Retina (tissue), 1 donor: ENCODE results near the gene NCOA3.
A peak's percentile ranks its signal among the peaks of the same experiment; 100 is the strongest.

Source experiments
- DNase-seq: peaks from one replicate; pipeline ENCODE4 v3.0.0-alpha.2; 2016

NCOA3 gene

GRCh38 chr20:47669489-47669888 lies 167.8 kb downstream of the NCOA3 start:
- no peak for DNase-seq

GRCh38 chr20:47669927-47670890 lies 168.5 kb downstream of the NCOA3 start:
- no peak for DNase-seq

GRCh38 chr20:47670913-47671312 lies 169.2 kb downstream of the NCOA3 start:
- no peak for DNase-seq

DNA sequence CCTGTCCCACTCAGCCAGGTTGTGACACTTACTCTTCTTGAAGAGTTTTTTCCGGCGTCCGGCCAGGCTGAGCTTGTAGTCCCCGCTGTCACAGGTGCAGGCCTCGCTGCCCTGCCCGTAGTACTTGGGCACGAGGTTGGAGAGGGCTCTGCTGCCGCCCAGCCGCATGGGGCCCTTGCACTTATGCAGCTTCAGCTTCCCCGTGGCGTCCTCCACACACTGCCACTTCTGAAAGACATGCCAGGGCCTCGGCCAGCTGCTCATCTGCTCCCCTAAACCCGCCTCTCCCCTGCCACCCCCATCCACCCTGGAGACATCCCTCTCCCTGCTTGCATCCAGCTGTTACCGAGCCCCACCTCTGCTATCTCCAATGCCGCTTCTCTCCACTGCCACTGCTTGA lies 170.5 kb downstream of the NCOA3 start:
- DNase-seq: no peak

DNA sequence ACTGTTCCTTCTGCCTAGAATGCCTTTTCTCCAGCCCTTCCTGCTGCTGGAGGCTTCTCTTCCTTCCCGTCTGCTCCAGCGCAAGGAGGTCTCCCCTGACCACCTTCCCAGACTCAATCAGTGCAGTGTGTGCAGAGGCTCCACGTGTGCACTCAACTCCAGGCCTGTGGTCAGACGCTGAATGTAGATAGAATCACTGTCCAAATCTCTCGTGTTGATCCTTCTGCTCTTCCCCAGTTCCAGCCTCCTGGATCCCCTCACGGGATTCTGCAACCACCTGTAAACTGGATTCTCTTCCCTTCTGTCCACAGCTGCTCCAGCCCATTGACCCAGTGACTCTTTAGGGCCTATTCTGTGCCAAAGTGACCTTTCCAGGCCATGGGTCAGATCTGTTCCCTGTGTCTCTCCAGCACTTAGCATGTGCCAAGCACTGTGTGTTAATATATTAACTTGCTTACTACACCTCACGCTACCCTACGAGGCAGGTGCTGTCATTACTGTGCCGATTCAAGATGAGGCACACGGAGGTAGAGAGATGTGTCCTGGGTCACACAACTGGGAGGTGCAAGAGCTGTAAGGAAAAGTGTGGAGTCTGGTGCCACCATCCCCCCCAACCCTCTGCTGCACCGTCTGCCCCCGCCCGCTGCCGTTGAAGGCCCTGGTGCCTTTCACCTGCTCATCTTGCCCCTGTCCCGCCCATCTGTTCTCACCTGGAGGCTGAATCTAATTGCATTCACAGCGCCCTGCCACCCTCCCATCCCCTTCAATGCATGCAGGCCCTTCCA lies 171.4 kb downstream of the NCOA3 start:
- DNase-seq: no peak

DNA sequence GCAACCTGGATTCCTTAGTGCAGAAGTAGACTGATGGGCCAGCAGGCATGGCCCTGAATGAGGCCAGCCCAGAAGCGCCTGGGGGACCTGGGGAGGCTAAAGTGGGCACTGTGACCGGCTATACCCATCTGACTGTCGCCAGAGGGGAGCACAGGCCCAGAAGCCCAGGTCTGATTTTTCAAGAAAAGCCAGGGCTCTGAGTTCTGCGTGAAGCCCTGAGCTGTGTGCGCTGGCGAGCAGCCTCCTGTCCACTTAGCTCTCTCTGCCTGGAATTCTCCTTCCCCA lies 171.9 kb downstream of the NCOA3 start:
- DNase-seq: no peak

DNA sequence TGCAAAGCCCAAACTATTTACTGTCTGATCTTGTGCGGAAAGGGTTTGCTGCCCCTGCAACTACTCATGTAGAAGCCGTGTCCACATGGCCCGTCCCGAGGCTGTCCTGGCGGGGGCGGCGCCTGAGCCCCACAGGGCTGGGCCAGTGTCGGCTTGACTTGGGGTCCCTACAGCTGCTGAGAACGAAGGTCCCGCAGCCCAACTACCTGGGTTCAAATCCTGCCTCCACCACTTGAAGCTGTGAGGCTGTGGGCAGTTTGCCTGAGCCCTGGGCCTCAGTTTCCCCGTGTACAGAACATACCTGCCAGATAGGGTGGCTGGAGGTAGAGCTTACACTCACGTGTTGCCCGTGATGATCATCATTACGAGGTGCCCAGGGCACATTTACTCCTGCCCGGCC lies 172.5 kb downstream of the NCOA3 start:
- no peak for DNase-seq

DNA sequence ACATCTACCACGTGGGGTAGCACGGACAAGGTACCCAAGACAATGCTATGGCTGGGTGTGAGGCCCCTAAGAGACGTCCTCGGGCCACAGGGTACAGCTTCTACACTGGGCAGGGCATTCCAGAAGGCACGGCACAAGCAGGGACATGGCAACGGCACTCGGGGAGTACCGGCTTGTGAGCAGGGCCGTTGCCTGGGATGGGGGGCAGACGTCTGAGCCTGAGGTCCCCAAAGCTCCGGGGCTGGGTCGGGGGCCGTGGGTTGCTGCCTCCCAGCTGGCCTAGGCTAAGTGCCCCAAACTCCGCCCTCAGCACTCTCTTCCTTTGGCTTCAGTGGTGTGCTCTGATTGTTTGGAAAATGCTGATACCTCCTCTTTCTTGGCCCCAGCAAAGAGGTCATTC lies 173.0 kb downstream of the NCOA3 start:
- no peak for DNase-seq

DNA sequence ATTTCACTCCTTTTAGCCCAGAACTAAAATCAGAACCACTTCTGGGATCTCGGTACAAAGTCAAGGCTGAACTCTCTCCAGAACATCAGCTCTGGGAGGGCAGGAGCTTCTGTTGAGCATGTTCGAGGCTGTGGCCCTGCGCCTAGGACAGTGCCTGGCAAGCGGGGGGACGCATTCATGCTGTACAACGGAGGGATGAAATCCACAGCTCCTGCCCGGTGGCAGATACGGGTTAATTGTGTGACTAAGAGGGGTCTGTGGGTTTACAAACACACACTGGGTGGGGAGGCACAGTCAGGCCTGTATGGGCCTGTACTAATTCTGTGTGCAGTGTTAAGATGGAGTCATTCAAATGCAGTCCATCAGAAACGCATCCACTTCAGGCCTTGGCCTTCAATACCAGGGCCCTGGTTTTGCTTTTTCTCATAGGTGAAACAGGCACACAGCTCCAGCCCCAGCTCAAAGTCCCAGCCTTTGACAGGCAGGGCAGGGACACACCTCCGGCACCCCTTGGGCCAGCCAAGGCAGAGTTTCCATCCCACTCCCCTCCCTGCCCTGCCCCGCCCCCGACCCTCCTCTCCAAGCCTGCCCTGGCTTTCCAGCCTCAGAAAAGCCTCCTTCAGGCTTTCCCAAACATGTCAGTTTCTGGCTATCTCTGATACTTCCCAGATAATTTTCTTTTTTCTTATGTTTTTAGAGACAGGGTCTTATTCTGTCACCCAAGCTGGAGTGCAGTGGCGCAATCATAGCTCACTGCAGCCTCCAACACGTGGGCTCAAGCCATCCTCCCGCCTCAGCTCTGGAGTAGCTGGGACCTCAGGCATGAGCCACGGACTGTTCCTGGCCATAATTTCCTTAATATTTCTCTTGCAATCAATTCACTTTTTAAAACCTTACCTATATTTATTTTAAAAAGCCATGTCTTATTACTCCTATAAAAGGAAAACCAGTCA lies 173.8 kb downstream of the NCOA3 start:
- no peak for DNase-seq

DNA sequence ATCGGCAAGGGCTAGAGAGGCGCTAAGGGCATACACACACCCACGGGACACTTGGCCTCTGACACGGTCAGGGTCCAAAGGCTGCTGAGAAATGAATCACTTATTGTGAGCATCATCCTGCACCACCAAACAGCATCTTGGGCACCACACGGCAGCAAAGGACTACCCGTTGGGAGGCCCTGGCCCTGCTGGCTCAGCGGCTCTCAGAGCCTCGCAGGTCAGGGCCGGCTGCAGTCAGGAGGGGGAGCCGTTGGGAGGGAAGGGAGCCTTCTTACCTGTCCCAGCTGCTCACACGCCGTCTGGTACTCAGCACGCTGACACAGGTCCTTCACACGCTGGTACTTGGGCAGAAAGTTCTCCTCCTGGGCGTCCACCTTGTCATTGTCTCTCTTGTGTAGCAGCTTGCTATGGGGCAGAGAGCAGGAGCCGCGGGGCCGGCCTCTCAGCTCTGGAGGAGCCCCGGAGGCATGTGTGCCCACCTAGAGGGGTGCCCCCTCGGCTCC lies 174.6 kb downstream of the NCOA3 start:
- DNase-seq: no peak

DNA sequence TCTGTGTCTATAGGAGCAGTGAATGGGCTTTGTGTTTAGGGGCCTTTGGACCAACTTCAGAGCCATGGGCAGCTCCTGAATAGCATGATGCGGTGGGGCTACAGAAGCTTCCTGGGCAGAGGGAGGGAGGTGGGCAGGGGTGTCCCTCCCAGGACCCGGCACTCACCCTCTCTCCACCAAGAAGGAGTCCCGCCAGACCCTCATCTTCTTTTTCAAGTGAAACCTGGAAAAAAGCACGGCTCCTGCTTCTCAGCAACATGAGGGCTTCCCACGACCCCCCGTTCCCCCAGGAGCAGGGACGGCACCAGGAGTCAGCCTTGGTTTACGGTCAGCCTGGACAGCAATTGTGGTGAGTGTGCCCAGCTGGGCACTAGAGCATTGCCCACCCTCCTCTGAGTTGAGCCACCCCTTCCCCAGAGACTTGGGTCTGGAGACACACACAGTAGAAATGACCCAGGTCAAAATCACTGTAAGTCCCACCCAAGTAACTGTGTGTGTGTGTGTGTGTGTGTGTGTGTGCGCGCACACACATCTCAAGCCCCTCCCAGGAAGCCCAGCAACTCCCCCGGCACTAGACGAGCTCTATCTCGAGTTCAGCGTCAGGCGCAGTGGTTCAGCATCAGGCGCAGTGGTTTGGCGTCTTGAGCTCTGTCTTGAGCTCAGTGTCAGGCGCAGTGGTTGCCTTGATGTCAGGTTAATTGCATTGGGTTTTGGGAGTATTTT lies 175.4 kb downstream of the NCOA3 start:
- DNase-seq: no peak

- DNase-seq: peak; percentile 75
These were observed 176.2 kb downstream of the NCOA3 start for GRCh38 chr20:47677635-47678453.

DNA sequence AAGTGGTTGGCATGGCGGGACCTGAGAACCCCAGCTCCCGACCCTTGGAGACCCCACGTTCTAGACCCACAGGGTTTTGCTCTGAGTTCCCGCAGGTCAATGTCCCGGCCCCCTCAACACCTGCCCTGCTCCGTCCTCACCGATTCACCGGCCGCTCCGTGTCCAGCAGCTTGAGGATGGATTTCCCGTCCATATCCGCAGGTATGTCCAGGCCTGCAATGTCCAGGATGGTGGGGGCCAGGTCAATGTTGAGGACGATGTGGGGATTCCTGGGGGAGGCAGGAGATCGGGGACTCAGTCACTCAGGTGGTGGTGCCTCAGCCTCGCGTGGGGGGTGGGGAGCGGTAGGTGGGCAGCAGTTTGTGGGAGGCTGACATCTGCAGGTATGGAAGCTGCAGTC lies 176.8 kb downstream of the NCOA3 start:
- DNase-seq: no peak

DNA sequence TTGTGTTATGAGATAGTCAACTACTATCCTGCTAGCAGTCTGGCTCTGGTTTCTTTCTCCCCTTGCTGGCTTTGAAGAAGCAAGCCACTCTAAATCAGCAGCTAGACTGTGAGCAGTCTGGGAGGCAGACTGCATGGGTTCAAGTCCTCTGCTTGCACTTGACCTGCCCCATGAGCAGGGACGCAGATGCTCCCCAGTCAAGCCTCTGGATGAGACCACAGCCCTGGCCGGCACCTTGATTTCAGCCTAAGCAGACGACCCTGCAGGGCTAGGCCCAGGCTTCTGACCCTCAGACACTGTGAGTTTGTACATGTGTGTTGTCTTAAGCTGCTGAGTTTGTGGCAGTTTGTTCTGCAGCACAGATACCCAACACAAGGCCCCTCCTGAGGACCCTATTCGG lies 177.8 kb downstream of the NCOA3 start:
- DNase-seq: no peak

DNA sequence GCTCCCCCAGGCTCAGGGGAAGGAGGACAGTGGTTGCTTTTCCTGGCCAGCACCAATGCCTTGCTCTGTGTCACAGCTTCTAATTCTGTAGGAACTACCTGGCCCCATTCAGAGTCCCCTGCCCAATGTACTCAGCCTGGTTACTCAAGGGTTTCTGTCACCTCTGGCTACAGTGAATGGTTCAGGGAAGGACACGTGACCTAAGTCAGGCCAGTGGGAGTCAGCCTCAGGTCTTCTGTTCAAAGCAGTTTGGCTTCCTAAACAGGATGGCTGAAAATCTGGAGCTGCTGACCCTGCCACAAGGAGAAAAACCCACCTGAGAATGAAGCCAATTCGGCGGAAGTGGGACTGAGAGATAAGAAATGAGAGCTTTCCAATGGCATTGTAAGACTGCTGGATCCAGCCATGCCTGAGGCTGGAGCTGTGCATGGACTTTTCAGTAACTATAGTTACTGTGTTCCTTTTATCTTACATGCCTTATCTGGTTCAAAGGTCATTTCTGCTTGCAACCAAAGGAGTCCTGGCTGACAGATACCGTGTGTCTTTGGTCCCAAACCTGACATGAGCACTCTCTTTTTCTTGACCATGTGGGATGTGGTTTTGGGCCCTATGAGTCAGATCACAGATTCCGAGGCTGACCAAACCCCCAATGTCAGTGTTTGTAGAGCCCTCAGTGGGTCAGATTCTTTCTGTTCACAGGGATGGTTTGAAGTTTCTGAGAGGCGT lies 179.3 kb downstream of the NCOA3 start:
- DNase-seq: no peak

DNA sequence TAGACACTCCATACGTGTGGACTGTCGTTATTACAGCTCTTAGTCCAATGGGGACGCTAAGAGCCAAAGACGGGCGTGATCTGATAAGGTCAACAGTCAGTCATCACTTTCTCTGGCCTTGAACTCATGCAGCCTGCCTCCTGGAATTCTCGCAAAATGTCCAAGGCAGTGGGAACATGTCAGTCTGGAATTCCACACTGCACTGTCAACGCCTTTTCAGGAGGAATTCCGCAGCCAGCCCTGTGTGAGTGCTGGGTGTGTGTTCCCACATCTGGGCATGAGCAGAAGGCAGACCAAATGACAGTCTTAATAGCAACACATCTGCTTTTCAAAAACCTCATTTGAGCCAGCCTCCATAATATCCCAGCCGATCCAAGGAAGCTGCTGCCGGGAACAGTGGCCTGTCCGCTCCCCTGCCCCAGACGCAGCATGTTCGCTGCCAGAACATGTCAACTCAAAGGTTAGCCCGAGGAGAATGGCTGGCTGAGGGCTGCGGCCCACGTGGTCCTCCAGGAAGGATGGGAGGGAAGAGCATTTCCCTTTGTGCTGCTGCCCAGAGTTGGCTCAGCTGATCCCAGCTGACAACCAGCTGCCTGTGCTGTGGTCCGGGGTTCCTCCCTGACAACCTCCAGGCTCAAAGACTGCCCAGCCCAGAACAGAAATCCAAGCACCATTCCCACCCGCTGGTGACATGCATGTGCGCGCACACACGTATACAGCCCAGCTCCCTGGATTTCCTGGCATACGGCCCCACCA lies 180.5 kb downstream of the NCOA3 start:
- DNase-seq: peak; percentile 26

DNA sequence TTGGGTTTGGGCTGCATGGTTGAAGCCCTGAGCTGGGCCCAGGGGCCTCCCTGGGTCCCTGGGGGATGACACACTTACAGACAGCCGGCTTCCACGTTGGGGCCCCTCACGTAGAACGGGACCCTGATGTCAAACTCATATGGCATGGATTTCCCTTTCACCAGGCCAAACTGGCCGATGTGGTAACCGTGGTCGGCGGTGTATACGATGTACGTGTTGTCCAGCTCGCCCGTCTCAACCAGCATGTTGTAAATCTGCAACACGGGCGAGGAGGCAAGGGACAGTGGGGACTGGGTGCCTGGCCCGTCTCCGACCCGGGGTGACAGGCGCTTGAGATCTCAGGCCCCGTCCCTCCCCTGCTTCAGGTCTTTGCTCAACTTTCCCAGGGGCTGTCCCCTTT lies 181.2 kb downstream of the NCOA3 start:
- DNase-seq: no peak

DNA sequence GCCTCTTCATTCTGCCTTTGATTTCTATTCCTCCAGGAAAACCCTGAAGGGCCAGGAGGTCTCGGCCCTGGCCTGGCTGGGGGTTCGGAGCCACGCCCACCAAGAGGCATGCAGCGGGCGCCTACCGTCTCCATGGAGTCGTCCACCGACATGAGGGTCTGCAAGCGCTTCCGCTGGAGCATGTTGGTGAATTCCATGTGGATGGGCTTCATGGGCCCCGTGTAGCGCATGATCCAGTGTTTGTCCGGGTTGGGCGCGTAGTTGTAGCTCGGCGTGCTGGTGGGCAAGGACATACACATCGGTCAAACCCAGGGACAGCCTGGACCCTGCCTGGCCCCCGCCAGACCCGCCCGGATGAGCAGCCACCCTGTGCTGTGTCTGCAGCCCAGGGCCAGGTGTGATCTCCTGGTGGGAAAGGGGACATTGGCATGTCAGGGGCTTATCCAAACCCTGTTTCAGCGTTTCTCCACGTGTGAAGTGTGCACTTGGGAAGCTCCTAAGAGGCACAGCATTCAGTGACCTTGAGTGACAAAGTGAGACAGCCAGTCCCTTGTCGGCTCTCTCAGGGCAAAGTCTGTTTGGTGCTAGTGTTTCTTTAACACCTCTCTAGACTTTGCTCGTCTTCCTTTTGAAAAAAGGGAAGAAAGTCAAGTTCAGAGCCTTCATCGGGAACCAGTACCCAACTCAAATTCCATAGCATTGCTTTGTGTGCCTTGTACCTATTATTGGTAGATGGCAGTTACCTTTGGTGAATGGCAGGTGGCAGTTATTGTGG lies 182.8 kb downstream of the NCOA3 start:
- DNase-seq: no peak

GRCh38 chr20:47686545-47686944 lies 184.9 kb downstream of the NCOA3 start:
- DNase-seq: peak; percentile 31
